SU-DHL-6 (cell line): ENCODE data around the gene TRIML1.

Experiments used
- CTCF ChIP-seq: fragments of 200-600 bp; sonication (generic); IDR thresholded peaks from one replicate; pipeline ENCODE4 v1.5.1; 2017; ENCODE audit warnings: antibody characterized with exemption, mild to moderate bottlenecking, low read length, moderate library complexity; ENCODE audit not compliant: insufficient read depth, poor library complexity, severe bottlenecking
- EZH2phosphoT487 ChIP-seq: fragments of 200-600 bp; sonication (generic), shearing (Covaris generic); conservative IDR thresholded peaks from 2 replicates; pipeline ENCODE4 v1.6.1; 2018; ENCODE audit warnings: mild to moderate bottlenecking, antibody characterized with exemption, low read length, moderate library complexity, mixed read lengths

GRCh38 chr4:188111955-188112354, 27.3 kb upstream of the TRIML1 start:
- TF ChIP-seq CTCF, result no peak
- no peak for TF ChIP-seq EZH2phosphoT487
